Mammary epithelial cell (primary cell): ENCODE measurements around the gene PLTP.

Experiments used
- CTCF ChIP-seq, 2 donors: IDR thresholded peaks in 1 of 2; conservative IDR thresholded peaks in 1 of 2; 2 replicates each; pipeline ENCODE4 v1.5.1; 2011 to 2012; ENCODE audit warnings: inconsistent platforms in 2 of 2, low read length in 2 of 2, mild to moderate bottlenecking in 2 of 2, control low read depth in 1 of 2, low read depth in 1 of 2; ENCODE audit not compliant: insufficient read depth in 1 of 2; ENCODE audit errors: extremely low read depth in 1 of 2
- EZH2 ChIP-seq: IDR thresholded peaks from 2 replicates; pipeline ENCODE4 v1.6.1; 2012; ENCODE audit warnings: low read length, inconsistent platforms, borderline replicate concordance

GRCh38 chr20:45934586-45935415 lies 22.8 kb upstream of the PLTP start, which contains the start of gene PCIF1:
- no peak for TF ChIP-seq CTCF (conservative IDR thresholded peaks at IDR 0.05 in 1 of 2, IDR thresholded peaks at IDR 0.05 in 1 of 2; ENCODE audit: extremely low read depth in 1 of 2, insufficient read depth in 1 of 2, low read depth in 1 of 2, low read length in 2 of 2)
- TF ChIP-seq EZH2, result no peak
